HL-60 (cell line): Measurements from ENCODE around the gene P2RX2.

Source experiments
- DNase-seq, 2 experiments: peaks; one replicate each; pipeline ENCODE4 v3.0.0-alpha.2; 2010 to 2020; ENCODE audit warnings: low read depth in 1 of 2, low spot score in 1 of 2
- H3K27ac ChIP-seq: fragments of 250-450 bp; sonication (Bioruptor Pico); replicated peaks from 2 replicates; pipeline ENCODE4 v1.5.1; 2020; ENCODE audit warnings: mild to moderate bottlenecking, moderate library complexity
- H3K27me3 ChIP-seq: fragments of 250-450 bp; sonication (Bioruptor Pico); 2 replicates; pipeline ENCODE4 v1.5.1; 2021; ENCODE audit warnings: mild to moderate bottlenecking, moderate library complexity; ENCODE audit not compliant: insufficient read depth, poor library complexity, severe bottlenecking
- H3K4me3 ChIP-seq: replicated peaks from 2 replicates; pipeline ENCODE4 v1.5.1; 2011; ENCODE audit warnings: mild to moderate bottlenecking, control low read depth, low read length; ENCODE audit not compliant: insufficient read depth
- GABPA ChIP-seq: IDR thresholded peaks from 2 replicates; pipeline ENCODE4 v1.6.1; 2012; ENCODE audit warnings: low read depth
- POLR2AphosphoS5 ChIP-seq: IDR thresholded peaks from 2 replicates; pipeline ENCODE4 v1.6.1; 2012; ENCODE audit warnings: low read depth
- REST ChIP-seq: IDR thresholded peaks from 2 replicates; pipeline ENCODE4 v1.6.1; 2012; ENCODE audit warnings: low read depth; ENCODE audit not compliant: insufficient replicate concordance
- SPI1 ChIP-seq: IDR thresholded peaks from 2 replicates; pipeline ENCODE4 v1.6.1; 2012; ENCODE audit warnings: low read depth, mild to moderate bottlenecking, borderline replicate concordance
- TF ChIP-seq, protein P1 (sequence below): IDR thresholded peaks from one replicate; pipeline ENCODE4 v1.5.1; 2011; ENCODE audit warnings: low read length, control low read depth, inconsistent platforms; ENCODE audit not compliant: insufficient read depth

Gene P2RX2

GRCh38 chr12:132610051-132610759 lies 8.4 kb upstream of the P2RX2 start, which contains the start of gene LRCOL1:
Gene LRCOL1, minus strand, starts transcription at chr12:132610582. Its CDS starts 4,331 bp downstream, at chr12:132606251.
- TF ChIP-seq GABPA, result no peak
- TF ChIP-seq POLR2AphosphoS5, result no peak
- TF ChIP-seq, protein P1, sequence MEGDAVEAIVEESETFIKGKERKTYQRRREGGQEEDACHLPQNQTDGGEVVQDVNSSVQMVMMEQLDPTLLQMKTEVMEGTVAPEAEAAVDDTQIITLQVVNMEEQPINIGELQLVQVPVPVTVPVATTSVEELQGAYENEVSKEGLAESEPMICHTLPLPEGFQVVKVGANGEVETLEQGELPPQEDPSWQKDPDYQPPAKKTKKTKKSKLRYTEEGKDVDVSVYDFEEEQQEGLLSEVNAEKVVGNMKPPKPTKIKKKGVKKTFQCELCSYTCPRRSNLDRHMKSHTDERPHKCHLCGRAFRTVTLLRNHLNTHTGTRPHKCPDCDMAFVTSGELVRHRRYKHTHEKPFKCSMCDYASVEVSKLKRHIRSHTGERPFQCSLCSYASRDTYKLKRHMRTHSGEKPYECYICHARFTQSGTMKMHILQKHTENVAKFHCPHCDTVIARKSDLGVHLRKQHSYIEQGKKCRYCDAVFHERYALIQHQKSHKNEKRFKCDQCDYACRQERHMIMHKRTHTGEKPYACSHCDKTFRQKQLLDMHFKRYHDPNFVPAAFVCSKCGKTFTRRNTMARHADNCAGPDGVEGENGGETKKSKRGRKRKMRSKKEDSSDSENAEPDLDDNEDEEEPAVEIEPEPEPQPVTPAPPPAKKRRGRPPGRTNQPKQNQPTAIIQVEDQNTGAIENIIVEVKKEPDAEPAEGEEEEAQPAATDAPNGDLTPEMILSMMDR, result no peak
- TF ChIP-seq REST, result no peak
- no peak within 1 kb of the TSS for H3K27ac ChIP-seq
- H3K27me3 ChIP-seq, result peaks cover 38% of the 10 kb centered on the region
- H3K4me3 ChIP-seq, result no peak within 1 kb of the TSS
- no peak for DNase-seq

GRCh38 chr12:132610866-132611602 lies 7.5 kb upstream of the P2RX2 start:
- Histone ChIP-seq H3K27ac (no peak overlapping the region), H3K27me3 (peaks cover 30% of the 10 kb centered on the region), H3K4me3 (no peak overlapping the region)
- no peak for DNase-seq
- TF ChIP-seq GABPA (no peak), POLR2AphosphoS5 (no peak), SPI1 (no peak), REST (no peak)
- TF ChIP-seq, protein P1, result no peak

- Histone ChIP-seq H3K27ac (no peak overlapping the region), H3K27me3 (peaks cover 28% of the 10 kb centered on the region), H3K4me3 (no peak overlapping the region)
- no peak for TF ChIP-seq GABPA
- TF ChIP-seq REST, result no peak
- TF ChIP-seq, protein P1, result no peak
- no peak for TF ChIP-seq SPI1
- TF ChIP-seq POLR2AphosphoS5, result no peak
- no peak for DNase-seq
Observed at GRCh38 chr12:132611620-132612019, 7.0 kb upstream of the P2RX2 start.
